GM23338 (cell line): ENCODE data around the gene COL5A2. TPM values are rescaled to one million over a fixed set of nuclear protein-coding genes. Genes with fewer than 3 reads are reported as not detected.

ENCODE experiments used
- ATAC-seq: fragments of 200-7000 bp; cut with Tn5 transposase; 3 replicates; pipeline ENCODE4 v1.9.1; 2020
- DNase-seq: peaks from one replicate; pipeline ENCODE4 v3.0.0-alpha.2; 2015; ENCODE audit warnings: low spot score
- H2AFZ ChIP-seq: fragments of 200-600 bp; sonication (generic); 2 replicates; pipeline ENCODE4 v1.8.0; 2016; ENCODE audit warnings: antibody characterized with exemption, mild to moderate bottlenecking, moderate library complexity
- H3F3A ChIP-seq: fragments of 200-600 bp; sonication (generic); replicated peaks from 2 replicates; pipeline ENCODE4 v1.8.0; 2017; ENCODE audit warnings: antibody characterized with exemption, mixed run types, low read depth
- H3K27ac ChIP-seq: fragments of 200-600 bp; sonication (generic); 2 replicates; pipeline ENCODE4 v1.6.1; 2016; ENCODE audit warnings: low read depth
- H3K27me3 ChIP-seq: fragments of 200-600 bp; sonication (generic); 2 replicates; pipeline ENCODE4 v1.8.0; 2016; ENCODE audit warnings: mild to moderate bottlenecking, mixed run types, moderate library complexity; ENCODE audit not compliant: insufficient read depth
- H3K36me3 ChIP-seq: fragments of 200-600 bp; sonication (generic); 2 replicates; pipeline ENCODE4 v1.8.0; 2016; ENCODE audit warnings: mild to moderate bottlenecking; ENCODE audit not compliant: insufficient read depth
- H3K4me1 ChIP-seq: fragments of 200-600 bp; sonication (generic); 2 replicates; pipeline ENCODE4 v1.8.0; 2016; ENCODE audit warnings: mild to moderate bottlenecking, moderate library complexity; ENCODE audit not compliant: insufficient read depth
- H3K4me2 ChIP-seq: fragments of 200-600 bp; sonication (generic); 2 replicates; pipeline ENCODE4 v1.7.1; 2017; ENCODE audit warnings: mixed run types
- H3K4me3 ChIP-seq: fragments of 200-600 bp; sonication (generic); 2 replicates; pipeline ENCODE4 v1.6.1; 2016; ENCODE audit warnings: mixed run types
- H3K79me2 ChIP-seq: fragments of 200-600 bp; sonication (generic); replicated peaks from 2 replicates; pipeline ENCODE4 v1.8.0; 2017; ENCODE audit warnings: mild to moderate bottlenecking; ENCODE audit not compliant: insufficient read depth
- H3K9me2 ChIP-seq: fragments of 200-600 bp; sonication (generic); 2 replicates; pipeline ENCODE4 v1.8.0; 2017; ENCODE audit not compliant: insufficient read depth
- H4K20me1 ChIP-seq: fragments of 200-600 bp; sonication (generic); replicated peaks from 2 replicates; pipeline ENCODE4 v1.8.0; 2017; ENCODE audit warnings: mild to moderate bottlenecking; ENCODE audit not compliant: insufficient read depth
- H3K27ac Mint-ChIP-seq: 2 replicates; pipeline ENCODE4 v1.8.0; 2020; ENCODE audit warnings: inconsistent platforms, mild to moderate bottlenecking, moderate library complexity, mixed read lengths
- H3K27me3 Mint-ChIP-seq: 3 replicates; pipeline ENCODE4 v1.8.0; 2022; ENCODE audit warnings: low read depth, mild to moderate bottlenecking, moderate library complexity, mixed read lengths, inconsistent platforms; ENCODE audit not compliant: insufficient read depth, poor library complexity
- H3K36me3 Mint-ChIP-seq: 3 replicates; pipeline ENCODE4 v1.8.0; 2021; ENCODE audit warnings: low read depth, mild to moderate bottlenecking, inconsistent platforms, moderate library complexity, mixed read lengths
- H3K4me1 Mint-ChIP-seq: 3 replicates; pipeline ENCODE4 v1.8.0; 2020; ENCODE audit warnings: mild to moderate bottlenecking, inconsistent platforms, mixed read lengths
- H3K4me3 Mint-ChIP-seq: 3 replicates; pipeline ENCODE4 v1.8.0; 2021; ENCODE audit warnings: moderate library complexity, mild to moderate bottlenecking, inconsistent platforms, mixed read lengths
- H3K9me3 Mint-ChIP-seq: 3 replicates; pipeline ENCODE4 v1.8.0; 2020; ENCODE audit warnings: moderate library complexity, mild to moderate bottlenecking, inconsistent platforms, mixed read lengths
- CREB1 ChIP-seq: fragments of 250-450 bp; sonication (Bioruptor Pico); IDR thresholded peaks from 2 replicates; pipeline ENCODE4 v1.5.0; 2020; ENCODE audit warnings: low read depth, mild to moderate bottlenecking, moderate library complexity
- EZH2 ChIP-seq: fragments of 200-600 bp; sonication (generic); IDR thresholded peaks from one replicate; pipeline ENCODE4 v1.8.0; 2017; ENCODE audit warnings: antibody characterized with exemption, mild to moderate bottlenecking, low read depth; ENCODE audit not compliant: unreplicated experiment
- EZH2phosphoT487 ChIP-seq: fragments of 200-600 bp; sonication (generic); IDR thresholded peaks from one replicate; pipeline ENCODE4 v1.8.1; 2018; ENCODE audit warnings: antibody characterized with exemption; ENCODE audit not compliant: unreplicated experiment
- NANOG ChIP-seq: IDR thresholded peaks from 2 replicates; pipeline ENCODE4 v1.6.1; 2016; ENCODE audit warnings: antibody characterized with exemption, borderline replicate concordance
- STAT1 ChIP-seq: IDR thresholded peaks from one replicate; pipeline ENCODE4 v1.6.1; 2016; ENCODE audit warnings: antibody characterized with exemption; ENCODE audit not compliant: unreplicated experiment
- ZNF331 ChIP-seq: fragments of 250-450 bp; sonication (Bioruptor Pico); IDR thresholded peaks from 2 replicates; pipeline ENCODE4 v1.5.0; 2020; ENCODE audit warnings: low read depth, mild to moderate bottlenecking, moderate library complexity
- polyA plus RNA-seq: library from polyadenylated mRNA; unstranded; fragments of >200 nt; fragmentation: Nextera tagmentation; extraction: Ambion mirVana; gene quantifications from 2 replicates; pipeline ENCODE4 v1.2.1, GENCODE V29; 2016
- total RNA-seq: library from RNA; depleted of rRNA; stranded (reverse); fragments of >200 nt; shearing (Covaris generic); gene quantifications from 2 replicates; pipeline ENCODE4 v1.2.3, GENCODE V29; 2014
- TF ChIP-seq, protein P1 (sequence below): IDR thresholded peaks from 2 replicates; pipeline ENCODE4 v1.6.1; 2016; ENCODE audit warnings: antibody characterized with exemption
- TF ChIP-seq, protein P2 (sequence below): fragments of 250-450 bp; sonication (Bioruptor Pico); IDR thresholded peaks from 2 replicates; pipeline ENCODE4 v1.5.0; 2020; ENCODE audit warnings: mild to moderate bottlenecking, moderate library complexity

The COL5A2 gene
- total and polyA plus RNA-seq, 2 experiments from 2014 or later: 6.7 to 19.7 TPM

DNA sequence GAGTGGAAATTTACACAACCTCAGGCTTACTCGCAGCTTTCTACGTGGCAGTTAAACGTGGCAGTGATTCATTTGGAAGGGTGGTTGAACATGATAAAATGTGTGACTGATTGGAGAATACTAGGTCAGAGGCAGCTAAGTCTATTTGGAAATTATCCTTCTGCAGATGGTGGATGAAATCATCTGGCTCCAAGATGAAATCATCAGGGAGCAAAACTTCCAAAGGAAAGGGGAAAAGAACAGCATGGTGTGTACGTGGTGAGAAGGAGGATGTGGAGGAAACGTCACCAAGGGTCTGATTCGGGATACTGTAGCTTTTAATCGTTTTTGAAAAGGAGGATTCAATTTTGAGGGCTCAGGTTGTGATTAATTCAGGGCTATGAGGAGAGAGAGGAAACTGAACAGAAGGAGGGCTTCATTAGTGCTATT lies 157.5 kb downstream of the COL5A2 start (continued):
- TF ChIP-seq, protein P1, sequence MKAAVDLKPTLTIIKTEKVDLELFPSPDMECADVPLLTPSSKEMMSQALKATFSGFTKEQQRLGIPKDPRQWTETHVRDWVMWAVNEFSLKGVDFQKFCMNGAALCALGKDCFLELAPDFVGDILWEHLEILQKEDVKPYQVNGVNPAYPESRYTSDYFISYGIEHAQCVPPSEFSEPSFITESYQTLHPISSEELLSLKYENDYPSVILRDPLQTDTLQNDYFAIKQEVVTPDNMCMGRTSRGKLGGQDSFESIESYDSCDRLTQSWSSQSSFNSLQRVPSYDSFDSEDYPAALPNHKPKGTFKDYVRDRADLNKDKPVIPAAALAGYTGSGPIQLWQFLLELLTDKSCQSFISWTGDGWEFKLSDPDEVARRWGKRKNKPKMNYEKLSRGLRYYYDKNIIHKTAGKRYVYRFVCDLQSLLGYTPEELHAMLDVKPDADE: no peak
- TF ChIP-seq, protein P2, sequence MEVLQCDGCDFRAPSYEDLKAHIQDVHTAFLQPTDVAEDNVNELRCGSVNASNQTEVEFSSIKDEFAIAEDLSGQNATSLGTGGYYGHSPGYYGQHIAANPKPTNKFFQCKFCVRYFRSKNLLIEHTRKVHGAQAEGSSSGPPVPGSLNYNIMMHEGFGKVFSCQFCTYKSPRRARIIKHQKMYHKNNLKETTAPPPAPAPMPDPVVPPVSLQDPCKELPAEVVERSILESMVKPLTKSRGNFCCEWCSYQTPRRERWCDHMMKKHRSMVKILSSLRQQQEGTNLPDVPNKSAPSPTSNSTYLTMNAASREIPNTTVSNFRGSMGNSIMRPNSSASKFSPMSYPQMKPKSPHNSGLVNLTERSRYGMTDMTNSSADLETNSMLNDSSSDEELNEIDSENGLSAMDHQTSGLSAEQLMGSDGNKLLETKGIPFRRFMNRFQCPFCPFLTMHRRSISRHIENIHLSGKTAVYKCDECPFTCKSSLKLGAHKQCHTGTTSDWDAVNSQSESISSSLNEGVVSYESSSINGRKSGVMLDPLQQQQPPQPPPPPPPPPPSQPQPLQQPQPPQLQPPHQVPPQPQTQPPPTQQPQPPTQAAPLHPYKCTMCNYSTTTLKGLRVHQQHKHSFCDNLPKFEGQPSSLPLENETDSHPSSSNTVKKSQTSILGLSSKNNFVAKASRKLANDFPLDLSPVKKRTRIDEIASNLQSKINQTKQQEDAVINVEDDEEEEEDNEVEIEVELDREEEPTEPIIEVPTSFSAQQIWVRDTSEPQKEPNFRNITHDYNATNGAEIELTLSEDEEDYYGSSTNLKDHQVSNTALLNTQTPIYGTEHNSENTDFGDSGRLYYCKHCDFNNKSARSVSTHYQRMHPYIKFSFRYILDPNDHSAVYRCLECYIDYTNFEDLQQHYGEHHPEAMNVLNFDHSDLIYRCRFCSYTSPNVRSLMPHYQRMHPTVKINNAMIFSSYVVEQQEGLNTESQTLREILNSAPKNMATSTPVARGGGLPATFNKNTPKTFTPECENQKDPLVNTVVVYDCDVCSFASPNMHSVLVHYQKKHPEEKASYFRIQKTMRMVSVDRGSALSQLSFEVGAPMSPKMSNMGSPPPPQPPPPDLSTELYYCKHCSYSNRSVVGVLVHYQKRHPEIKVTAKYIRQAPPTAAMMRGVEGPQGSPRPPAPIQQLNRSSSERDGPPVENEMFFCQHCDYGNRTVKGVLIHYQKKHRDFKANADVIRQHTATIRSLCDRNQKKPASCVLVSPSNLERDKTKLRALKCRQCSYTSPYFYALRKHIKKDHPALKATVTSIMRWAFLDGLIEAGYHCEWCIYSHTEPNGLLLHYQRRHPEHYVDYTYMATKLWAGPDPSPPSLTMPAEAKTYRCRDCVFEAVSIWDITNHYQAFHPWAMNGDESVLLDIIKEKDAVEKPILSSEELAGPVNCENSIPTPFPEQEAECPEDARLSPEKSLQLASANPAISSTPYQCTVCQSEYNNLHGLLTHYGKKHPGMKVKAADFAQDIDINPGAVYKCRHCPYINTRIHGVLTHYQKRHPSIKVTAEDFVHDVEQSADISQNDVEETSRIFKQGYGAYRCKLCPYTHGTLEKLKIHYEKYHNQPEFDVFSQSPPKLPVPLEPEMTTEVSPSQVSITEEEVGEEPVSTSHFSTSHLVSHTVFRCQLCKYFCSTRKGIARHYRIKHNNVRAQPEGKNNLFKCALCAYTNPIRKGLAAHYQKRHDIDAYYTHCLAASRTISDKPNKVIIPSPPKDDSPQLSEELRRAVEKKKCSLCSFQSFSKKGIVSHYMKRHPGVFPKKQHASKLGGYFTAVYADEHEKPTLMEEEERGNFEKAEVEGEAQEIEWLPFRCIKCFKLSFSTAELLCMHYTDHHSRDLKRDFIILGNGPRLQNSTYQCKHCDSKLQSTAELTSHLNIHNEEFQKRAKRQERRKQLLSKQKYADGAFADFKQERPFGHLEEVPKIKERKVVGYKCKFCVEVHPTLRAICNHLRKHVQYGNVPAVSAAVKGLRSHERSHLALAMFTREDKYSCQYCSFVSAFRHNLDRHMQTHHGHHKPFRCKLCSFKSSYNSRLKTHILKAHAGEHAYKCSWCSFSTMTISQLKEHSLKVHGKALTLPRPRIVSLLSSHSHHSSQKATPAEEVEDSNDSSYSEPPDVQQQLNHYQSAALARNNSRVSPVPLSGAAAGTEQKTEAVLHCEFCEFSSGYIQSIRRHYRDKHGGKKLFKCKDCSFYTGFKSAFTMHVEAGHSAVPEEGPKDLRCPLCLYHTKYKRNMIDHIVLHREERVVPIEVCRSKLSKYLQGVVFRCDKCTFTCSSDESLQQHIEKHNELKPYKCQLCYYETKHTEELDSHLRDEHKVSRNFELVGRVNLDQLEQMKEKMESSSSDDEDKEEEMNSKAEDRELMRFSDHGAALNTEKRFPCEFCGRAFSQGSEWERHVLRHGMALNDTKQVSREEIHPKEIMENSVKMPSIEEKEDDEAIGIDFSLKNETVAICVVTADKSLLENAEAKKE (CRISPR knock-in tag): no peak
- no peak for TF ChIP-seq NANOG

DNA sequence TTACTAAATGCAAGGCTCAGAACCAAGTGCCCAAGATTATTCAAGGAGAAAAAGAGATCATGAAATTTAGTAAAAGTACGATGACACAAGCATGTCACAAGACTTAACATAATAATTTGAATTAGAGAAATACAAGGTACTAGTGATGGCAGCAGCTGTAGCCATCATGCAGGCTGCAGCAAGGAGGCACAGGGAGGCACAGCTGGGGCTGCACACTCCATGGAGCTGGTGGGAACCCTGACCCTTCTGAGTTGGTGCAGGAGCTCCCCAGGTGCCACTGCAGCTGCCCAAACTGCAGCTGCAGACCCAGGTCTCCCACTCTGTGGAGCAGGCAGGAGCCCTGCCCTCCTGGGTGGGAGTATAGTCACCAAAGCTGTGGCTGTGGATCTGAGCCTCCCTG lies 159.4 kb downstream of the COL5A2 start:
- no peaks in the 10 kb centered on the region for H3K27me3 ChIP-seq
- H3K4me3 ChIP-seq: no peak overlapping the region
- Mint-ChIP-seq H3K4me3 (no peak overlapping the region), H3K27ac (no peak overlapping the region), H3K4me1 (peaks cover 5% of the 10 kb centered on the region; the same call in 2 of the 3 replicates), H3K9me3 (no peaks in the 10 kb centered on the region), H3K27me3 (no peaks in the 10 kb centered on the region), H3K36me3 (no peaks in the 10 kb centered on the region; the same call in 2 of the 3 replicates)
- no peak for DNase-seq
- H3K9me2 ChIP-seq: no peaks in the 10 kb centered on the region
- H3K36me3 ChIP-seq: no peaks in the 10 kb centered on the region
- peaks cover 4% of the 10 kb centered on the region; the same call in 1 of the 2 replicates for H3K4me1 ChIP-seq
- ATAC-seq: no peak
- no peak overlapping the region for H2AFZ ChIP-seq
- no peaks in the 10 kb centered on the region for H3F3A ChIP-seq
- no peaks in the 10 kb centered on the region for H4K20me1 ChIP-seq
- no peaks in the 10 kb centered on the region for H3K79me2 ChIP-seq
- H3K4me2 ChIP-seq: no peak overlapping the region
- H3K27ac ChIP-seq: no peak overlapping the region
- TF ChIP-seq NANOG (no peak), EZH2 (no peak), CREB1 (CRISPR knock-in tag) (no peak), ZNF331 (CRISPR knock-in tag) (no peak), EZH2phosphoT487 (no peak), STAT1 (no peak)
- TF ChIP-seq, protein P1: no peak
